Mammary epithelial cell (primary cell): ENCODE results near the gene PRKCA.

Experiments used
- EZH2 ChIP-seq: IDR thresholded peaks from 2 replicates; pipeline ENCODE4 v1.6.1; 2012; ENCODE audit warnings: low read length, inconsistent platforms, borderline replicate concordance
- TF ChIP-seq, protein P1 (sequence below), 2 donors: IDR thresholded peaks in 1 of 2; conservative IDR thresholded peaks in 1 of 2; 2 replicates each; pipeline ENCODE4 v1.5.1; 2011 to 2012; ENCODE audit warnings: inconsistent platforms in 2 of 2, low read length in 2 of 2, mild to moderate bottlenecking in 2 of 2, control low read depth in 1 of 2, low read depth in 1 of 2; ENCODE audit not compliant: insufficient read depth in 1 of 2; ENCODE audit errors: extremely low read depth in 1 of 2

- TF ChIP-seq EZH2 = no peak
- TF ChIP-seq, protein P1, sequence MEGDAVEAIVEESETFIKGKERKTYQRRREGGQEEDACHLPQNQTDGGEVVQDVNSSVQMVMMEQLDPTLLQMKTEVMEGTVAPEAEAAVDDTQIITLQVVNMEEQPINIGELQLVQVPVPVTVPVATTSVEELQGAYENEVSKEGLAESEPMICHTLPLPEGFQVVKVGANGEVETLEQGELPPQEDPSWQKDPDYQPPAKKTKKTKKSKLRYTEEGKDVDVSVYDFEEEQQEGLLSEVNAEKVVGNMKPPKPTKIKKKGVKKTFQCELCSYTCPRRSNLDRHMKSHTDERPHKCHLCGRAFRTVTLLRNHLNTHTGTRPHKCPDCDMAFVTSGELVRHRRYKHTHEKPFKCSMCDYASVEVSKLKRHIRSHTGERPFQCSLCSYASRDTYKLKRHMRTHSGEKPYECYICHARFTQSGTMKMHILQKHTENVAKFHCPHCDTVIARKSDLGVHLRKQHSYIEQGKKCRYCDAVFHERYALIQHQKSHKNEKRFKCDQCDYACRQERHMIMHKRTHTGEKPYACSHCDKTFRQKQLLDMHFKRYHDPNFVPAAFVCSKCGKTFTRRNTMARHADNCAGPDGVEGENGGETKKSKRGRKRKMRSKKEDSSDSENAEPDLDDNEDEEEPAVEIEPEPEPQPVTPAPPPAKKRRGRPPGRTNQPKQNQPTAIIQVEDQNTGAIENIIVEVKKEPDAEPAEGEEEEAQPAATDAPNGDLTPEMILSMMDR (conservative IDR thresholded peaks at IDR 0.05 in 1 of 2, IDR thresholded peaks at IDR 0.05 in 1 of 2; ENCODE audit: extremely low read depth in 1 of 2, insufficient read depth in 1 of 2, low read depth in 1 of 2, low read length in 2 of 2) = no peak
Measured at GRCh38 chr17:66364508-66364907, 62.1 kb downstream of the PRKCA start.
